Measurements from ENCODE around the gene SPRTN.

- no peak for TF ChIP-seq CTCF (IDR thresholded peaks at IDR 0.05)
- no peak for TF ChIP-seq POLR2AphosphoS5 (IDR thresholded peaks at IDR 0.05)
These were observed 27.6 kb upstream of the SPRTN start for GRCh38 chr1:231310391-231310934.
